Activated CD8-positive, alpha-beta memory T cell treated with anti-CD3 and anti-CD28 coated beads, Interleukin-2, amount 10 ng/mL, durations not matched to agents 7 days and 5 days (primary cell): ENCODE results near the gene TBC1D22B. TPM values are rescaled to one million over a fixed set of nuclear protein-coding genes. Genes with fewer than 3 reads are reported as not detected.

ENCODE experiments used
- ATAC-seq: fragments of 150-1000 bp; cut with Tn5 transposase; one replicate; pipeline ENCODE4 v1.10.0; 2021; ENCODE audit warnings: moderate library complexity
- CTCF ChIA-PET: fragments of 350-600 bp; sonication (Branson Sonifier 250); formaldehyde crosslinking; loops from one replicate; lab custom pipeline; 2021; ENCODE audit warnings: antibody characterized with exemption; lab: Charles Lee
- DNase-seq: peaks from one replicate; pipeline ENCODE4 v3.0.0-alpha.2; 2020
- H3K27ac Mint-ChIP-seq: one replicate; pipeline ENCODE4 v1.8.0; 2021; ENCODE audit warnings: mild to moderate bottlenecking, mixed read lengths
- H3K27me3 Mint-ChIP-seq: one replicate; pipeline ENCODE4 v1.8.0; 2021; ENCODE audit warnings: mixed read lengths
- H3K36me3 Mint-ChIP-seq: one replicate; pipeline ENCODE4 v1.8.0; 2021; ENCODE audit warnings: mild to moderate bottlenecking, mixed read lengths
- H3K4me1 Mint-ChIP-seq: one replicate; pipeline ENCODE4 v1.8.0; 2021; ENCODE audit warnings: mixed read lengths
- H3K4me3 Mint-ChIP-seq: one replicate; pipeline ENCODE4 v1.8.0; 2021; ENCODE audit warnings: mild to moderate bottlenecking, moderate library complexity, mixed read lengths
- H3K9me3 Mint-ChIP-seq: one replicate; pipeline ENCODE4 v1.8.0; 2022; ENCODE audit warnings: low read depth, mixed read lengths
- total RNA-seq, 2 experiments: library from RNA; stranded (reverse); gene quantifications; one replicate each; pipeline ENCODE4 v1.2.3, GENCODE V29; 2021

Gene TBC1D22B
- total RNA-seq, 2 experiments from 2014 or later: 17.3 to 17.9 TPM

- CTCF ChIA-PET: interaction anchor here (1.6 to 4.6 kb wide), 3 partner anchors 8 to 43 kb away, joined by 3 to 23 read pairs (median 8); no protein-coding TSS in a partner anchor
- Mint-ChIP-seq H3K27me3 (no peaks in the 10 kb centered on the region), H3K9me3 (no peaks in the 10 kb centered on the region), H3K4me3 (no peak overlapping the region), H3K36me3 (peaks cover 29% of the 10 kb centered on the region), H3K27ac (peak overlapping the region; percentile 42), H3K4me1 (peaks cover 14% of the 10 kb centered on the region)
- no peak for ATAC-seq
- DNase-seq: no peak
Observed at GRCh38 chr6:37368961-37369320, 111.4 kb downstream of the TBC1D22B start.

- Mint-ChIP-seq H3K9me3 (no peaks in the 10 kb centered on the region), H3K4me3 (no peak overlapping the region), H3K27me3 (no peaks in the 10 kb centered on the region), H3K36me3 (peaks cover 30% of the 10 kb centered on the region), H3K27ac (peak overlapping the region; percentile 42), H3K4me1 (peaks cover 14% of the 10 kb centered on the region)
- ATAC-seq (no peak), DNase-seq (no peak)
- CTCF ChIA-PET: interaction anchor here (1.1 to 4.6 kb wide), 5 partner anchors 12 to 323 kb away, joined by 3 to 23 read pairs (median 5); no protein-coding TSS in a partner anchor
Observed at GRCh38 chr6:37369321-37370201, 112.0 kb downstream of the TBC1D22B start.

GRCh38 chr6:37371154-37372083 lies 113.8 kb downstream of the TBC1D22B start:
- Mint-ChIP-seq H3K36me3 (peaks cover 34% of the 10 kb centered on the region), H3K27me3 (no peaks in the 10 kb centered on the region), H3K4me1 (peaks cover 14% of the 10 kb centered on the region), H3K4me3 (no peak overlapping the region), H3K9me3 (no peaks in the 10 kb centered on the region), H3K27ac (no peak overlapping the region)
- CTCF ChIA-PET: interaction anchor here (1.2 to 1.9 kb wide), 6 partner anchors 11 to 321 kb away, joined by 3 to 8 read pairs (median 5); no protein-coding TSS in a partner anchor
- DNase-seq (no peak), ATAC-seq (no peak)

DNA sequence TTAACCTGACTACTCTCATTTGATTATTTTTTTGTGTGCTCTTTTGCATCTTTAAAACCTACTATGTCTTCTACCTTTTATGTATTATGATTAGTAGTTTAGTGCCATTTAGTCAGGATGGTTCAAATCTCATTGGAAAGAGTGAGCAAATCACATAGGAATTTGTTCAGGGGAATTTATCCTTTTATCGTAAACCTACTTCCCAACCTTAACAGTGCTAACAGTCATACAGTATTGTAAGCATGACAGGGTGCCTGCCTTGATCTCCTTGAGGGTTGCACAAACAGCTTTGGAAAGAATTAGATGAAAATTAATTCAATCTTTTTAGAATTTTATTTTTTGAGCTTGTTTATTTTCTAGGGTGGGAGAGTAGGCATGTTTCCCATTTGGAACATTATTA lies 114.5 kb downstream of the TBC1D22B start:
- CTCF ChIA-PET: interaction anchor here (1.2 to 1.7 kb wide), 3 partner anchors 10 to 320 kb away, joined by 4 to 5 read pairs (median 5); no protein-coding TSS in a partner anchor
- no peaks in the 10 kb centered on the region for H3K9me3 Mint-ChIP-seq
- H3K27ac Mint-ChIP-seq: no peak overlapping the region
- DNase-seq (no peak), ATAC-seq (no peak)
- peaks cover 33% of the 10 kb centered on the region for H3K36me3 Mint-ChIP-seq
- no peaks in the 10 kb centered on the region for H3K27me3 Mint-ChIP-seq
- H3K4me3 Mint-ChIP-seq: no peak overlapping the region
- H3K4me1 Mint-ChIP-seq: peaks cover 14% of the 10 kb centered on the region

DNA sequence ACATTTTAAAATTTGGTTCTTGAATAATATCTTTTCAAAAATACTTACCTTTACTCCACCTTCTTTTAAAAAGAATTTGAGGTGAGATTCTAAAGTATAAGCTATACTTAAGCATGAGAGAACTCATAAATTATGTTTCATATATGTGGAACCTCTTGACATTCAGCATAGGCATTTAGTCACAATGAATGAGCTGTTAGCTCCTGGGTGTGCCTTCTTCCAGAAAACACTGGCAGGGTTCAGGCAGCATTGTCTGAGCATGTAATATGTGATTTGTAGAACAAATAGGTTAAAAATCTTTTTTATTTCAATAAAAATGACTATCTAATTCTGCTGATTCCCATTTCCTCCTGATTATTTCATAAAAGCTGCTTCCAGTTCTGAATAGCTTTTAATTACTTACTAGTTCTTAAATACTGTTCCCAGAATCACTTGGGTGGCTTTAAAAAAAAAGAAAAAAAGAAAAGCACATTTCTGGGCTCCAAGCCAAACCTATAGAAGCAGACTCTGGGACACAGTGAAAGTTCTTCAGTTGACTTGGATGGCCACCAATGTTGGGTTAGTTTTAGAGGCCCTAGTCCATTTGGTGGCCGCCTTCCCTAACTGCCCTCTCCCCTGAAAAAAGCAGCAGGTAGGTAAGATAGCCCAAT lies 116.4 kb downstream of the TBC1D22B start:
- Mint-ChIP-seq H3K27ac (no peak overlapping the region), H3K9me3 (no peaks in the 10 kb centered on the region), H3K36me3 (peaks cover 35% of the 10 kb centered on the region), H3K27me3 (no peaks in the 10 kb centered on the region), H3K4me3 (no peak overlapping the region), H3K4me1 (peaks cover 6% of the 10 kb centered on the region)
- DNase-seq (no peak), ATAC-seq (no peak)
- CTCF ChIA-PET: interaction anchor here (1.2 to 1.7 kb wide), 3 partner anchors 8 to 356 kb away, joined by 3 to 5 read pairs (median 4); no protein-coding TSS in a partner anchor

DNA sequence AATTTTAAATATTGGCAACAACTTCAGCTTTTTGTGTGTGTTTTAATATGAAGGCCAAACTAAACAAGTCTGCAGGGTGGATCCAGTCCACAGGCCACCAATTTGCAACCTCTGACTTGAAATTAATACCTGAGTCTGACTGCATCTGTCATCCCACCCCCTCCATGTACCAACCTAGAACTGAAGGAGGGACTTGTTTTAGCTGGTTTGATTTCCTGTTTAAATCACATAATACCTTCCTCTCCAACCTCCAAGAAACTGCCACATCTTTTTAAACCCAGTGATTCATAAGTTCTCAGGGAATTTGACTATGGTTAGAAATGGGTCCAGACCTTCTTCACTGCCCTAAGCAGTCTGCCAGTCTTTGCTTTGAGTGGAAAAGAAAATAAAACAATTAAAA lies 117.8 kb downstream of the TBC1D22B start:
- DNase-seq: no peak
- CTCF ChIA-PET: no interaction called here
- no peak overlapping the region for H3K27ac Mint-ChIP-seq
- no peaks in the 10 kb centered on the region for H3K27me3 Mint-ChIP-seq
- no peak overlapping the region for H3K4me3 Mint-ChIP-seq
- ATAC-seq: no peak
- H3K9me3 Mint-ChIP-seq: no peaks in the 10 kb centered on the region
- H3K36me3 Mint-ChIP-seq: peaks cover 27% of the 10 kb centered on the region
- no peaks in the 10 kb centered on the region for H3K4me1 Mint-ChIP-seq

- Mint-ChIP-seq H3K4me1 (no peaks in the 10 kb centered on the region), H3K27me3 (no peaks in the 10 kb centered on the region), H3K4me3 (no peak overlapping the region), H3K36me3 (peaks cover 25% of the 10 kb centered on the region), H3K27ac (no peak overlapping the region), H3K9me3 (no peaks in the 10 kb centered on the region)
- ATAC-seq: no peak
- CTCF ChIA-PET: interaction anchor here (1.3 kb wide), 1 partner anchor 8 kb away, joined by 3 read pairs; no protein-coding TSS in a partner anchor
- DNase-seq: no peak
Observed at GRCh38 chr6:37376078-37376743, 118.6 kb downstream of the TBC1D22B start.

- CTCF ChIA-PET: interaction anchor here (0.7 to 4.6 kb wide), 11 partner anchors 8 to 311 kb away, joined by 3 to 23 read pairs (median 4); partner anchors contain the start of gene CCDC167
- ATAC-seq (peak; percentile 76), DNase-seq (peak; percentile 47)
- Mint-ChIP-seq H3K4me3 (no peak overlapping the region), H3K27ac (peak overlapping the region; percentile 10), H3K36me3 (peaks cover 24% of the 10 kb centered on the region), H3K27me3 (no peaks in the 10 kb centered on the region), H3K4me1 (no peaks in the 10 kb centered on the region), H3K9me3 (no peaks in the 10 kb centered on the region)
Observed at GRCh38 chr6:37381579-37381978, 124.0 kb downstream of the TBC1D22B start.

Other genes starting within 250 kb of the TBC1D22B start
- gene PIM1, start 87.6 kb upstream of the TBC1D22B start, total RNA-seq: 100 to 1,000 TPM; 361 to 464 TPM
- 1 to 10 TPM; 2.7 to 5.7 TPM for gene TMEM217, start 372 bp downstream of the TBC1D22B start, total RNA-seq
- 10 to 100 TPM; 28.3 to 31.1 TPM for gene RNF8, start 96.2 kb downstream of the TBC1D22B start, total RNA-seq
- 100 to 1,000 TPM in 1 of 2 experiments, 10 to 100 TPM in 1; 83.9 to 120 TPM for gene CMTR1, start 175.4 kb downstream of the TBC1D22B start, total RNA-seq
- gene CCDC167, start 242.1 kb downstream of the TBC1D22B start, total RNA-seq: 10 to 100 TPM; 73.8 to 83.4 TPM